Dermis lymphatic vessel endothelial cell (primary cell): ENCODE results near the gene TOMM20L. TPM values are rescaled to one million over a fixed set of nuclear protein-coding genes. Genes with fewer than 3 reads are reported as not detected.

Experiments
- total RNA-seq: library from RNA; depleted of rRNA; stranded (reverse); fragments of >200 nt; gene quantifications from 2 replicates; pipeline ENCODE4 v1.2.1, GENCODE V29; 2014

Gene TOMM20L
- total RNA-seq: not detected in 2 replicates

DNA sequence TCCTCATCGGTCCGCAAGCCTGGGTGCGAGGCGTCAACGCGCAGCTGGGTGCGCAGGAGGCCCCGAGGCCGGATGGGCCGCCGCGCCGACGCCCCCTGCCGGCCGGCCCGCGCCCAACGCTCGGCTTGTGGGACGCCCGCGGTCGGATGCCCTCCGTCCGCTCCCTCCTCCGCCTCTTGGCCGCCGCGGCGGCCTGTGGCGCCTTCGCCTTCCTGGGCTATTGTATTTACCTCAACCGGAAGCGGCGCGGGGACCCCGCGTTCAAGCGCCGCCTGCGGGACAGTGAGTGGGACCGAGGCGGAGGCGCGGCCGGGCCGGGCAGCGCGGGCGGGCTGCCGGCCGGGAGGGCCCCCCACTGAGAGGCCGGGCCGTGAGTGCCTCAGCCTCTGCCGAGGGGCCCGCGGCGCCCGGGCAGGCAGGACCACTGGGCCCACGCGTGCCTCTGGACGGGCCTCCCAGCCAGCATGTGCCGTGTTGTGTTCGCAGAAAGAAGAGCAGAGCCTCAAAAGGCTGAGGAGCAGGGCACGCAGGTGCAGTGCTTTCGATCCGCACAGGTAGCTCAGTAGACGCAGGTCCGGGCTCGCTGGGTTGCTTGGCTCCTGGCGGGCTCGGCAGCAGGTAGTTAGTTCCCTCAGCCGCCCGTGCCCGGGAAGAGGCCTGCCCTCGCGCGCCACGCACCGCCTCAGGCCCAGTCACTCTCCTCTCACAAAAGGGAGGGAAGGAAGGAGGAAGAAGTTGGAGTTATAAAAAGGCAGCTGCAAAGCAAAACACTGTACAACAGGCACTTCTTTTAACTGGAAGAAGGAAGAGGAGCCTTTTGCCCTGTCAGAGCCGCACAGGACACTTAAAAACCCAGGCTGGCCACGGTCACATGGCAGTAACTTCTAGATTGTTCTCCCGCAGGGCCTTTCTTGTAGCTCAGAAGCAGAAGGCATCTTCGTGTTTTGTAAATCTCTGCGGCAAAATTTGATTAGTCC, at the start of gene TOMM20L:
Gene TOMM20L (plus strand): TSS at position 119 of the 977 bp plus-strand sequence. CDS start 28 bp downstream, at position 147.

DNA sequence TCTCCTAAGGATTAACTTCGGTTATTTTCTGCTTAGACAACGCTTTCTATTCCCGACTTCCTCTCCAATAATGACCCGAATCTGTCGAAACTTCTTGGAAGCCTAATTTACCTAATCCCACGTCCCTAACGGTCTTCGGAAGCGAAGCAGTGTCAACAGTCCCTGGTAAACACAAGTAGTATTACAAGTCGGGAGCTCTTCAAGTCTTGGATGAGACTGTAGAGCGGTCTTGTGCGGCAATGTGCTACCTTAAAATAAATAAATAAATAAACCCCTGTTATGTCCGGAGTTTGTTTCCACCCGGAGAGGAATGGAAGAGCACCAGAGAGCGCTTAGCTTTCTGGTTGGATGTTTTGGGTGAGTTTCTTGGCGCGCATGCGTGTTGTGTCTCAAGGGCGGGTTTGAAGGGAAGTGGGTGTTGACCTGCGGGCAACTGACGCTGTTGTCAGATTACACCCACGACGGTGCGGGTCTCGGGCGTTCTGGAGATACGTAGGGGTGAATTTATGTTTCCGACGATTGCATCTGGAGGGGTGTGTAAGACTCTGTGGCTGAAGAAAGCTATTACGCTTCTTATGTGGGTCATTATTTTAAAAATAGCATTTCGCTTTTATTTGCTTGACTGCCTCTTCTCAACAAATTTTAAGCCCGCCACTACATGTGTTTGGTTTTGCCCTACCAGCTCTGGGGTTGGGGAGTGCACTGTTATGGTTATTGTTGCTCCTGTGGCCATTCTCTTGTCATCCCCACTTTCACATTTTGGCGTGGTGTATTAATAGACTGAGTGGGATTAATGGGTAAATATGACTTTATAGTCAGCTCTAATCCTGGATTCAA, 31.8 kb downstream of the TOMM20L start, which contains the start of the genes KIAA0586 and TIMM9:
Gene KIAA0586 (plus strand): TSS at position 439 of the 837 bp plus-strand sequence. CDS start 546 bp downstream, outside the sequence.
Gene TIMM9 (minus strand): TSS at position 251 of the 837 bp plus-strand sequence. CDS start 15,586 bp downstream, outside the sequence.

Other genes starting within 250 kb of the TOMM20L start
- gene ARMH4, start 243.7 kb upstream of the TOMM20L start, total RNA-seq: 2.8 and 5.5 TPM in 2 replicates
- gene ACTR10, start 195.8 kb upstream of the TOMM20L start, total RNA-seq: 28.1 and 36.3 TPM in 2 replicates
- 73.3 and 95.7 TPM in 2 replicates for gene PSMA3, start 151.1 kb upstream of the TOMM20L start, total RNA-seq
- 16.6 and 17.6 TPM in 2 replicates for gene ARID4A, start 97.4 kb upstream of the TOMM20L start, total RNA-seq
- 15.2 and 20.6 TPM in 2 replicates for gene TIMM9, start 31.6 kb downstream of the TOMM20L start, total RNA-seq
- 13.1 and 21.8 TPM in 2 replicates for gene KIAA0586, start 31.8 kb downstream of the TOMM20L start, total RNA-seq
- gene DACT1, start 242.0 kb downstream of the TOMM20L start, total RNA-seq: 0.22 and 0.26 TPM in 2 replicates